SU-DHL-6 (cell line): ENCODE measurements around the gene CLCNKB.

ENCODE experiments used
- H2AFZ ChIP-seq: fragments of 200-600 bp; sonication (generic); 2 replicates; pipeline ENCODE4 v1.6.1; 2014; ENCODE audit warnings: low read depth, mild to moderate bottlenecking, moderate library complexity, mixed read lengths, antibody characterized with exemption, low read length; ENCODE audit not compliant: severe bottlenecking
- H3F3A ChIP-seq: fragments of 200-600 bp; shearing (Covaris generic); 2 replicates; pipeline ENCODE4 v1.6.0; 2016; ENCODE audit warnings: antibody characterized with exemption, mild to moderate bottlenecking; ENCODE audit not compliant: insufficient read depth
- H3K27ac ChIP-seq: fragments of 200-600 bp; sonication (generic); 2 replicates; pipeline ENCODE4 v1.5.1; 2016; ENCODE audit warnings: low read depth, mild to moderate bottlenecking, low read length, moderate library complexity, mixed read lengths
- H3K27me3 ChIP-seq: fragments of 200-600 bp; sonication (generic), shearing (Covaris generic); 2 replicates; pipeline ENCODE4 v1.6.0; 2014; ENCODE audit warnings: mild to moderate bottlenecking, low read length
- H3K36me3 ChIP-seq: fragments of 200-600 bp; sonication (generic); 2 replicates; pipeline ENCODE4 v1.6.1; 2014; ENCODE audit warnings: mild to moderate bottlenecking, low read length, mixed read lengths
- H3K4me2 ChIP-seq: fragments of 300-600, 200-600 bp; shearing (Covaris generic), sonication (generic); 2 replicates; pipeline ENCODE4 v1.6.0; 2014; ENCODE audit warnings: low read length, low read depth, mild to moderate bottlenecking; ENCODE audit not compliant: poor library complexity, severe bottlenecking
- H3K4me3 ChIP-seq: fragments of 200-600 bp; sonication (generic); 2 replicates; pipeline ENCODE4 v1.5.1; 2014; ENCODE audit warnings: antibody characterized with exemption, low read length, mild to moderate bottlenecking, mixed read lengths; ENCODE audit not compliant: insufficient read depth, poor library complexity, severe bottlenecking
- H3K79me2 ChIP-seq: fragments of 200-600 bp; sonication (generic); 2 replicates; pipeline ENCODE4 v1.6.1; 2014; ENCODE audit warnings: mild to moderate bottlenecking, low read length, moderate library complexity; ENCODE audit not compliant: insufficient read depth
- H3K9ac ChIP-seq: fragments of 200-600 bp; sonication (generic); 2 replicates; pipeline ENCODE4 v1.7.0; 2014; ENCODE audit warnings: mild to moderate bottlenecking, low read length
- H3K9me2 ChIP-seq: fragments of 200-600 bp; sonication (generic); replicated peaks from 2 replicates; pipeline ENCODE4 v1.6.1; 2014; ENCODE audit warnings: low read length; ENCODE audit not compliant: insufficient read depth
- H3K9me3 ChIP-seq: fragments of 200-600 bp; sonication (generic); 2 replicates; pipeline ENCODE4 v1.6.1; 2014; ENCODE audit warnings: low read length, mixed read lengths; ENCODE audit not compliant: insufficient read depth
- H4K20me1 ChIP-seq: fragments of 200-600 bp; sonication (generic); 2 replicates; pipeline ENCODE4 v1.6.1; 2014; ENCODE audit warnings: low read depth, mild to moderate bottlenecking, antibody characterized with exemption, low read length, moderate library complexity, mixed read lengths
- CTCF ChIP-seq: fragments of 200-600 bp; sonication (generic); IDR thresholded peaks from one replicate; pipeline ENCODE4 v1.5.1; 2017; ENCODE audit warnings: antibody characterized with exemption, mild to moderate bottlenecking, low read length, moderate library complexity; ENCODE audit not compliant: insufficient read depth, poor library complexity, severe bottlenecking
- EZH2phosphoT487 ChIP-seq: fragments of 200-600 bp; sonication (generic), shearing (Covaris generic); conservative IDR thresholded peaks from 2 replicates; pipeline ENCODE4 v1.6.1; 2018; ENCODE audit warnings: mild to moderate bottlenecking, antibody characterized with exemption, low read length, moderate library complexity, mixed read lengths

The CLCNKB gene

DNA sequence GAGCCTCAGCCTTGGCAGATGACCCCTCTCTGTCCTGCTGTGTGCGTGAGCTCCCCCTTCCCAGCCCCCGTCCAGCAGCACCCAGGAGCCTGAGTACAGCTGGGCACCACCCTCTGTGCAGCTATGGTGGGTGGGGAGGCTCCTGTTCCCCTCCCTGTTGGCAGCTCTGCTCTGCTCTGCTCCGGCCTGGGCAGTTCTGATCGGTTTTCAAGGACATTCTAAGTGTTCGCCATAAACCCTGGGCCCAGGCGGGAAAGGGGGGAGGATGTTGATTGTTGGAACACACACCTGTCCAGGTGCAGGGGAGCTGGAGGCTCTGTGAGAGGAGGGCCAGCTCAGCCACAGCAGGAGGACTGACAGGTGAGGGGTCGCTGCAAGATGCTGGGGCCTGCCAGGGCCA, at the start of gene CLCNKB:
CLCNKB (plus strand) TSS at position 262 of the 400 bp plus-strand sequence. CDS start 711 bp downstream, outside the sequence.
- Histone ChIP-seq H2AFZ (no peak within 1 kb of the TSS), H4K20me1 (no peaks in the 10 kb centered on the region), H3K36me3 (no peaks in the 10 kb centered on the region), H3K9ac (no peak within 1 kb of the TSS), H3K27me3 (no peaks in the 10 kb centered on the region), H3K4me2 (no peak within 1 kb of the TSS), H3K79me2 (no peaks in the 10 kb centered on the region), H3K4me3 (no peak within 1 kb of the TSS), H3F3A (no peaks in the 10 kb centered on the region), H3K9me2 (no peaks in the 10 kb centered on the region), H3K9me3 (no peaks in the 10 kb centered on the region), H3K27ac (no peak within 1 kb of the TSS)
- TF ChIP-seq EZH2phosphoT487, result no peak
- no peak for TF ChIP-seq CTCF

GRCh38 chr1:15994081-15994480, 49.5 kb upstream of the CLCNKB start:
- Histone ChIP-seq H3K9ac (no peak overlapping the region), H3K9me2 (no peaks in the 10 kb centered on the region), H3K27ac (no peak overlapping the region), H4K20me1 (no peaks in the 10 kb centered on the region), H3K79me2 (no peaks in the 10 kb centered on the region), H2AFZ (no peak overlapping the region), H3F3A (no peaks in the 10 kb centered on the region), H3K27me3 (no peaks in the 10 kb centered on the region), H3K4me2 (no peak overlapping the region), H3K9me3 (no peaks in the 10 kb centered on the region), H3K36me3 (no peaks in the 10 kb centered on the region), H3K4me3 (no peak overlapping the region)
- TF ChIP-seq EZH2phosphoT487, result no peak
- no peak for TF ChIP-seq CTCF

- Histone ChIP-seq H3K27me3 (no peaks in the 10 kb centered on the region), H3K27ac (no peak overlapping the region), H3K9ac (no peak overlapping the region), H3K9me2 (no peaks in the 10 kb centered on the region), H3K4me2 (no peak overlapping the region), H3K36me3 (no peaks in the 10 kb centered on the region), H3K4me3 (no peak overlapping the region), H3K79me2 (no peaks in the 10 kb centered on the region), H2AFZ (no peak overlapping the region), H3K9me3 (no peaks in the 10 kb centered on the region), H3F3A (no peaks in the 10 kb centered on the region), H4K20me1 (no peaks in the 10 kb centered on the region)
- TF ChIP-seq EZH2phosphoT487, result no peak
- no peak for TF ChIP-seq CTCF
Observed at GRCh38 chr1:15994590-15995351, 48.8 kb upstream of the CLCNKB start.
